ENCODE data around the gene PRKG1. TPM values are rescaled to one million over a fixed set of nuclear protein-coding genes. Genes with fewer than 3 reads are reported as not detected.
"Not testable (repeated sequence)": the region's sequence is repeated elsewhere in the genome, so short reads cannot be mapped to it uniquely, and the experiment has no call there.

Gene PRKG1
- total RNA-seq, 1 experiment from 2014 or later: 136 TPM

DNA sequence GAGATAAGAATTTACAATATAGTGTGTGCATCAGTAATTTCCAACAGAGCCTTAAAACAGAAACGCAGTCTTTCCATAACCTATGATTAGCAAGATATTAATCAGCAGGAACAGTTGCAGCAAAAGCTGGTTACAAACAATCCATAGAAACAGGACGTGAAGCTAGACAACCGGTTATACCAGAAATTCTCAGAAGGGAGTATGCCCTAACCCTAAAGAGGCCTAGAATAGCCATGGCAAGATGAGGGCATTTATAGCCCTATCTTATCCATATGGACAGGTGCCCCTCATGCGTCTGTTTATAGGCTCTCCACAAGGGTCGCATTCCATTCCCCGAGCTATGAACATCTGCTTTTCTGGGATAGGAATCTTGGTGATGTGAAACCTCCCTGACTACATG lies 506.9 kb downstream of the PRKG1 start:
- in situ Hi-C loops (cut with HindIII; ENCODE audit: low sequenced_read_pairs); DNase-seq (ENCODE audit: low spot score): not testable (repeated sequence)

DNA sequence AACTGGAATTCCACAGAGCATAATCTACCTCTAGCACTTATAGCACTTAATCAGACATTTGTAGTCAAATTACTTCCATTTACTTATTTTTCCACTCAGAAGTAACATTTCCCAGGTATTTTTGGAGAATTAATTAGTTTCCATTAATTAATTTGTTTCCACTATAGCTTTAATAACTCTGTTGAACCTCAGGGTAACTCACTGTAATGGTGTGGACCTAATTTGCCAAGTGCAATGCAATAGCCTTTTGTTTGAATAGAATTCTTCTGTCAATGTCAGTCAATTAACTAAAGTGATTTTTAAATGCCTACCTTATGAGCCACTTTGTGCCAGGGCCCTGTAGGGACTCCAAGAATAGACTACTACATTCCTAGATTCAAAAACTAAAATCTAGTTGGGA lies 509.7 kb downstream of the PRKG1 start:
- in situ Hi-C loops (cut with HindIII; ENCODE audit: low sequenced_read_pairs): no loop called here
- DNase-seq (ENCODE audit: low spot score): no peak

DNA sequence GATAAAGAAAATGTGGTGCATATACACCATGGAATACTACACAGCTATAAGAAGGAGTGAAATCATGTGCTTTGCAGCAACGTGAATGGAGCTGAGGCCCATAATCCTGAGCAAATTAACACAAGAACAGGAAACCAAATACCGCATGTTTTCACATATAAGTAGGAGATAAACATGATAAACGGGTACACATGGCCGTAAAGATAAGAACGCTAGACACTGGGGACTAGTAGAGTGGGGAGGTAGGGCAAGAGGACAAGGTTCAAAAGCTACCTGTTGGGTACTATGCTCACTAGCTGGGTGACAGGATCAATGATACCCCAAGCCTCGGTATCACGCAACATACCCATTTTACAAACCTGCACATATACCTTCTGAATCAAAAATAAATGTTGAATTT lies 511.5 kb downstream of the PRKG1 start:
- no peak for DNase-seq (ENCODE audit: low spot score)
- in situ Hi-C loops (cut with HindIII; ENCODE audit: low sequenced_read_pairs): no loop called here

DNA sequence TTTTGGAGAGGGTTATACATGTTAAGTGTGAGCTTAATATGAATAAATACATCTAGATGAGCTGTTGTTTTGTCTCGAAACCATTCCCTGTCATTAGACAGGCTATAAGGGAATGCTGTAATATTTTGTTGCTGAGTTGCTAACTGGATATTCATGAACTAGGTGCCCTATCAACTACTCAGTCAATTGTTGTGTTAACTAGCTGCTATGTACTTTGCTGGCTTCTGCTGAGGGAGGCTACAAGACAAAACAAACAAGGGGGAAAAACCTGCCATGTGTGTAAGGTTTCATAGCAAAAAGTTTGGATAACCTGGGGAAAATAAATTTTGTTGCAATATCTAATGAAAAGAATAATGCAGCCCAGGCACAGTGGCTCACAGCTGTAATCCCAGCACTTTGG lies 514.7 kb downstream of the PRKG1 start:
- no peak for DNase-seq (ENCODE audit: low spot score)
- in situ Hi-C loops (cut with HindIII; ENCODE audit: low sequenced_read_pairs): no loop called here

DNA sequence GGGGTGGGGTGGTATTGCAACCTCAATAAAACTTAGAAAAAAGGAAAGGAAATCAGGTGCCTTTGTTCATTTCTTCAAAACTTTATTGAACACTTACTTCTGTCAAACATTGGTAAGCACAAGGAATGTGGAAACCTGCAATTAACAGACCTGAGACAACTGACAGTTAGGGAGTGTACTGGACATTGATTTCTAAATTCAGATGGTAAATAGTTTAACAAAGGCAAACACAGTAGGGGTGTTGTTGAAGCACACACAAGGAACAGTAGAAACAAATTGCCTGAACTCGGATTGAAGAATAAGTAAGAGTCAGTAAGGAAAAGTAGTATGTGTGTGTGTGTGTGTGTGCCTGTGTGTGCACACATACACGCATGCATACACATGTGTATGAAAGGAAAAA lies 516.5 kb downstream of the PRKG1 start:
- in situ Hi-C loops (cut with HindIII; ENCODE audit: low sequenced_read_pairs): no loop called here
- no peak for DNase-seq (ENCODE audit: low spot score)

DNA sequence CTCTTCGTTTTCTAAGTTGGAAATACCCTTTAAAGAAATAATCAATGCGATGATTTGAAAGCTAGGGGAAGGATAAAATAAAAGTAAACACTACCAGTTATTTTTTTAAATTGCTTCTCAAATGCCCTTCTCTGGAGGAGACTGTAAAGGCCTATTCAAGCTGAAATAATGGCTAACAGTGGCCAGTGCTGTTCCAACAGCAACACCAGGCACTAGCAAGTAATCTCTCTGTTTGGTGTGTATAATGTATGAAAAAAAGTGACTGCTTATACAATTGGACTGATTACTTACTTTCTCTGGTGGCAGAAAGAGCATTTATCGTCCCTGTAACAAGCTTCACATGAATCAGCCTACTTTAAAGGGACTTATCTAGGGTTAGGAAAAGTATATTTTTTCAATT lies 522.4 kb downstream of the PRKG1 start:
- in situ Hi-C loops (cut with HindIII; ENCODE audit: low sequenced_read_pairs): no loop called here
- no peak for DNase-seq (ENCODE audit: low spot score)

DNA sequence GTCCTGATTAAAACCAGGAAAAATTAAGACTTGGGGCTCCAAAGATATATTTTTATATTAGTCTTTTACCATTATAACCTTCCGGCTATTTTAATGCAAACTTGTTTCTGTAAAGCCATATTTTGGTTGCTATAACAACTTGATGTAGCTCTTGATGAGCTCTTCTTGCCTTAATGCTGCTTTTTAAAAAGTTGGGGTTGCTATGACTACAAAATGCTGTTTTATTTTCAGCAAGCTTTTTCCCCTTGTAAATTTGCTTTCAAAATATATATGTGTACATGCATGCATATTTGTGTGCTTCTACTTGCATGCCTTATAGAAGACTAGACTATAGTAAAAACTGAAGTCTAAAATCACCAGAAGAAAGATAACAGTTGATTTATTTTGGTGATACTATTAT lies 525.4 kb downstream of the PRKG1 start:
- DNase-seq (ENCODE audit: low spot score): no peak

DNA sequence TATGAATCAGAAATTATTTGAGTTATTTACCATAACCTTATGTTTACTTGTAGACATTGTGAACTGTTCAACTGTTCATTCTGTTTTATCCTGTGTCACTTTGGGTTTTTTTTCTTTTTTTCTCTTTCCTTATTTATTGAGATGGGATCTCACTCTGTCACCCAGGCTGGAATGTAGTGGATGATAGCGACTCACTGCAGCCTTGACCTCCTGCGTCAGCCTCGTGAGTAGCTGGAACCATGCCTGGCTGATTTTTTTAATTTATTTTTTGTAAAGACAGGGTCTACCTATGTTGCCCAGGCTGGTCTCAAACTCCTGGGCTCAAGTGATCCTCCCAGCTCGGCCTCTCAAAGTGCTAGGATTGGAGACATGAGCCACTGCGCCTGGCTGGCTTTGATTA lies 528.0 kb downstream of the PRKG1 start:
- DNase-seq (ENCODE audit: low spot score): no peak
- in situ Hi-C loops (cut with HindIII; ENCODE audit: low sequenced_read_pairs): no loop called here

More for the DNA sequence above, 525.4 kb downstream of the PRKG1 start:
- in situ Hi-C loops (cut with HindIII; ENCODE audit: low sequenced_read_pairs): no loop called here

DNA sequence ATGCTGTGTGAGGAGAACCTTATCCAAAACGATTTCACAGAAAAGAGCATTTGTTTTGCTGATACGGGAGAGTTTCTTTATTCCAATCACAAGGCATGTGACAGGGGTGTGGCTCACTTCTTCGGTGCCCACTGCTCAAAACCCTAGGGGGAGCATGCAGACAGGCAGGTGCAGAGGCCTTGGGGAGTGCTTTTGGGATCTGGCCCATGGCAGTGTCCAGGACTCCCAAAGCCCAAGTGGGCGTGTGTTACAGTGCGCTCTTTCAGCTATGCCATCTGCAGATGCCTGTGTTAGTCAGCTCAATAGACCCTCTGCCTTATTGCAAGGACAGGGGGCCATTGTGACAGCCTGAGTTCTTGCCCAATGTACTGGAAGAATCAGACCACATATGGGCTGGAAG lies 530.3 kb downstream of the PRKG1 start:
- in situ Hi-C loops (cut with HindIII; ENCODE audit: low sequenced_read_pairs): no loop called here
- DNase-seq (ENCODE audit: low spot score): no peak

DNA sequence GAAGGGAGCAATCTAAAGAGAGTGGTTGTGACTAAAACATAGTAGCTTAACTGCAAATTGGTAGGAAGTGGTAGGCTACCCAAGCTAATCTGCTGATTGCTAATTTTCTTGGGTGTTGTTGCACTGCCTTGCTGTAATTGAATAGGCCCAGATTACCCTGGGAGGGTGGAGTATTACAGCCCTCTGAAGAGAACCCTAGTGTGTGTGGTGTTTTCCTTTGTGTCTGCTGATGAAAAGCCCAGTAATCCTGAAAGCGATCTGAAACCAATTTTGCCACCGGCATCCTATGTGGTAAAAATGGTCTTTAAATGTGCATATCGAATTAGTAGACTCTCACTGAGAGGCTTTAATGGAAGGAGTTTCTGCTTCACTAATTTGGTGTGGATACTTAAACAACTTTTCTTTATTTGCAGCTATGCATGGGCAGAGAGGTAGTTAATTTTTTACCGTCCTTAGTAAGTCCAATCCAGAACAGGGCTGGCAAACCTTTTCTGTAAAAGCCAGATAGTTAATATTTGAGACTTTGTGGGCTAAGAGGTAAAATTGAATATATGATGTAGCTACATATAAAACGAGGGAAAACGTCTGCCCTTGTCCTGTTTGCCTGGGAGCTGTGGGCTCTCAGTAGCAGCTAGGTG lies 532.7 kb downstream of the PRKG1 start:
- in situ Hi-C loops (cut with HindIII; ENCODE audit: low sequenced_read_pairs): no loop called here
- no peak for DNase-seq (ENCODE audit: low spot score)

DNA sequence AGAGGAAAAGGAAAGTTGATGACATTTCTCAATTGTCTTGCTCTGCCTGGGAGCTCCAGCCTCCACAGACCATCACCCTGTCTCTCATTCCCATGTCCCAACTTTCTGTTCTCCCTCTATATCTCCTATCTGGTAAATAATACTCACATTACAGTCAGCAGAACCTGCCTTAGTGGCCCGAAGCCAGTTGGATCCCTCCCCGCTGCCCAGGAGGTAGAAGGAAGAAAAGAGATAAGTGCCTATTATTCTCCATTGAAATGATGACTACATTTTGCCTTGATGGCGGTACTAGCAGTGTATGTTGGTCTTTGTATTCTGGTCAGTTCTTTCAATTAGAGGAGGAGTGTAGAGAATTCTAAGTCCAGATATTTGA lies 533.2 kb downstream of the PRKG1 start:
- in situ Hi-C loops (cut with HindIII; ENCODE audit: low sequenced_read_pairs): no loop called here
- no peak for DNase-seq (ENCODE audit: low spot score)

DNA sequence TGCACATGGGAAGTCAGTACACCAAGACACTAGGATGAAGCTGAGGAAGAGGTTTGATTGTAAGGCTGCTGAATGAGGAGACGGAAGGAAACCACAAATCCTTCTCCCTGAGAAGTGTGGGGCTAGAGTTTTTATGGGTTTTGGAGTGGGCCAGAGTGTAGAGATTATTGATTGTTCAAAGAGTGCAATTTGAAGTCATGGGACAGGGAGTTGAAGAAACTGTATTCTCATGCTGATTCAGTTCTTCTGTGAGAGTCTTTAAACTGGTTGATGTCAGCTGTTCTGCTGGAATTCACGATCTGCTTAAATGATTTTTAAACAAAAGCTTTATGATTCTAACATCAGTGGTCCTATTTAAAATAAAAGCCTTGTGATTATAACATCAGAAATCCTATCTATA lies 533.9 kb downstream of the PRKG1 start:
- in situ Hi-C loops (cut with HindIII; ENCODE audit: low sequenced_read_pairs): no loop called here

DNA sequence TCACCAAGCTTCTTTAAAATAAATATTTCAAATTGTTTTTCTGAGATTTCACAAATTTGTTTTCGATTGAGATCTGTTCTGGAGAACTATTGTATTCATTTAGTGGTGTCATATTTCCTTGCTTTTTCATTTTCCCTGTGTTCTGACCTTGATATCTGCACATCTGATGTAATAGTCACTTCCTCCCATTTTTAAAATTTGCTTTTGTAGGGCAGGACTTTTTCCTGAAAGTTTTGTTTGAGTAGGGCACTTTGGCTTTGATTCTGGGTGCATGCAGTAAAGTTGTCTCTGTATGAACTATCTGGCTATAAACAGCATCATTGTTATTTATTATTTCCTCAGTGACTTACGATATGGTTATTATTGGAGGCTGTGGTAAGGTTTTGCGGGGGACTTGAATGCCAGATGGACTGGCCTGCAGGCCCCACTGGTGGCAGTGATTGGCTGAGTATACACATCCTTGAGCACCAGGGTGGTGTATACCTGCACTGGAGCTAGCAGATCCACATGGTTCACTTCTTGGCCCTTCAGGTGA lies 541.5 kb downstream of the PRKG1 start:
- in situ Hi-C loops (cut with HindIII; ENCODE audit: low sequenced_read_pairs): no loop called here
- no peak for DNase-seq (ENCODE audit: low spot score)

More for the DNA sequence above, 533.9 kb downstream of the PRKG1 start:
- no peak for DNase-seq (ENCODE audit: low spot score)

DNA sequence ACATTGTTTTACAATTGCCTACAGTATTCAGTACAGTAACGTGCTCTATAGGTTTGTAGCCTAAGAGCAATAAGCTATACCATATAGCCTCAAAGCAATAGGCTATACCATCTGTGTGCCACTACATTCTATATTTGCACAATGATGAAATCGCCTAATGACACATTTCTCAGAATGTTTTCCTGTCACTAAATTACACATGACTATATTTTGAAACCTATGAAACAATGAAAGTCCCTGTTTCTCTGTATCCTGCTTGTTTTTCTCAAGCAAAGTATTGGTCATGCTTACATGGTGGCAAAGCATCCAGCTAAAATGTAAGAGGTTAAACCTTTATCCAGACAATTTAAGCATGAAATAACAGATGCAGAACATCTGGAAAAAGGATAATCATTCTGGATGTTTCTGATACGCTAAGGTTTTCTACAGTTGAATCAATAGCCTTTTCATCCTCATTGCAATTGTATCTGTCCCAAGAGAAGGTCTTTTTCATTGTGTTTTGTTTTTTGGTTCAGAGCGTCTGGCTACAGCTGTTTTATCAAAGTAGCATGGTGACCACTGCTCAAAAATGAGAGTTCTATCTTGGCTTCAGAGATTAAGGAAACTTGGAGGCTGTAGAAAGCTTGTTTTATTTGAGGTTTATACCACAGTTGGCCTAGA lies 543.4 kb downstream of the PRKG1 start:
- in situ Hi-C loops (cut with HindIII; ENCODE audit: low sequenced_read_pairs): no loop called here
- no peak for DNase-seq (ENCODE audit: low spot score)

DNA sequence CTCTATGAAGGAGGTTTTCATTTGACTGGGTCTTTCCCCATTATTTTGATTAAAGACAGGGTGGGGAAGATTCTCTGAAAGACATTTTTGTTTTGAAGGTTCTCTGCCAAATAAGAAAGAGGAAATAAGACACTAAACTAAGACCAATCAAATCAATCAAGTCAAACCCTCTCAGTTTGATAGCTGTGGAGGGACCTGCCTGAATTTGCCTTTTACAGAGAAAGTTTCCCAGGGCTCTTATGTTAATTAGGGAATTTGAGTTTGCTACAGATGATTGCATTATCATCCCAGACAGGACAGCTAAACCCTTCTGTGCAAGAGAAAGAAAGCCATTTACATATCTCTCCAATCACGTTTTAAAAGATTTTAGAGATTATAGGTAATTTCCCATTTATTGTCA lies 545.1 kb downstream of the PRKG1 start:
- in situ Hi-C loops (cut with HindIII; ENCODE audit: low sequenced_read_pairs): no loop called here

DNA sequence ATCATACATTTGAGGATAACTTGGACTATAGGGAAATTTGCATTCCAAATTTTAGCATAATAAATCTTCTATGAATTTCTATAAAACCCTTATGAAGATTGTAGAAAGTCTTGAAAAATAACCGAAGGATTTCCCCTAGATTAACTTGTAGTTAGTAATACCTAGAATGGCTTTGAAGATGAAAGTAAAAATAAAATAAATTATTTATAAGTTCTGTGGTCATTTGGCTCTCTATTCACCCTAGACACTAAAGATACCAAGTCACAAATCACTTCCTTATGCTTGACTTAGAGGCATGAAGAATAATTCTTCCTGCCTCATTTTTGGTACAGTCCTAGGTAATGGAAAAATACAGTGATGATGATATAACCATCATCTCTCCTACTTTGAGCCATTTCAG lies 545.8 kb downstream of the PRKG1 start:
- in situ Hi-C loops (cut with HindIII; ENCODE audit: low sequenced_read_pairs): no loop called here
- DNase-seq (ENCODE audit: low spot score): no peak

More for the DNA sequence above, 545.1 kb downstream of the PRKG1 start:
- DNase-seq (ENCODE audit: low spot score): no peak

DNA sequence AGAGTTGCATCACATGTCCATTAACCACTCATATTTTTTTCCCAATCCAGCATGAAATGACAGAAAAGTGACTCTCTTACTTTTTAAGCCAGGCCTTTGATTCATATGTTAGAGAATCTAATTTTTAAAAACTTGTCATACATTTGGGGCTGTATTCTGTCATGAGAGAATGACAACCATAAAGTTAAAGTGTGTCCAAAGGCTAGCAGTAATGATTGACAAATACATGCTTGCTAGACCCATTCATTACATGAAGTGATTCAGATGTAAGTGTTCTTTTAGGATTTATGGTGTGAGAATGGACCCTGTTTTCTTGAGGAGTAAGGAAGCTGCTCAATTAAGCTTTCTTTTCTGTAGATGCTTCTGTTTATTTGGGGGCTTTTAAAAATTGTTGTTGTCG lies 549.7 kb downstream of the PRKG1 start:
- in situ Hi-C loops (cut with HindIII; ENCODE audit: low sequenced_read_pairs): no loop called here

DNA sequence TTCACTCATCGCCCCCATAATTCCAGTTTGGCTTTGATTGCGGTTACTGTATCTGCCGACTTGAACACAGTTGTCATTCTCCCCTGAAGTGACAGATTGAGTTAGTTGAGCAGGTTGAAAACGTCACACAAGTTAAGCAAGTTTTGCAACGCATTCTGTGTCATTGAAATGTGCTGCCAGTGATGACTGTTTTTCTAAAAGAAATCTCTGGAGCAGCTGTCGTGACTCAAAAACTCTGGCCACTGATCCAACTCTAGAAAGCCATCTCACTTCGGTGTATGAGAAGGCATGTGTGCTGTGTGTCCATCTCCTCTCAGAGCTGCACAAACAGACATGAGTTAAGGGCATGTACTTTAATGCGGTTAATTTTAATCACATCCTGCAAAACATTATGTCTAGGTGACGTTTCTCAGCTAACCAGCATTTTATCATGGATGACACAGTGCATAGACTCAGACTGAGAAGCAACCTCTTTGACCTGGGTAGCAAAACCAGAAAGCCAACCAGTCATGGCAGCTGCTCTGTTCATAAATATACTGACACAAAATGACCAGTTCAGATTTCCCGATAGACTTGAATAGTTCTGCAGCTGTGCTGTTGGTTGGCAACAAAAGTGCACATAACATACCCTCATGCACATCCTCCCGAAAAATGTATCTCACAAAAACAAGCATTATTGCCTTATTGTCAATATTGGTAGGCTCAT lies 555.8 kb downstream of the PRKG1 start:
- no peak for DNase-seq (ENCODE audit: low spot score)
- in situ Hi-C loops (cut with HindIII; ENCODE audit: low sequenced_read_pairs): no loop called here

More for the DNA sequence above, 549.7 kb downstream of the PRKG1 start:
- no peak for DNase-seq (ENCODE audit: low spot score)

DNA sequence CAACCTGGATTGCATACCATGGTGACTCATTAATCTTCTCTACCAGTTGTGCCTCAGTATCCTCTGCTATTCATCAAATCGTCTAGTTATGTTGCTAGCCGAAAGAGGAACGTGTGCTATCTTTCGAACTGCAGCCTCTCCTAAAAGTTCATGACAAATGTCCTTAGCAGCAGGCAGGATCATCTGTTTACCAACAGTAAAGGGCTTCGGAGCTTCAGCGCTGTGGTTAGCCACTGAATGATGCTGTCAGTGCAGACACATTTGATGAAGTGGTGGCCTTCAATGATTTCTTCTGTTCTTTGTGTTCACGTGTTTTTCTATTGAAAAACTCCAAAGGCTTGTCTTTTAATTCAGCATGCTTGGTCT lies 556.3 kb downstream of the PRKG1 start:
- in situ Hi-C loops (cut with HindIII; ENCODE audit: low sequenced_read_pairs): no loop called here
- DNase-seq (ENCODE audit: low spot score): no peak

DNA sequence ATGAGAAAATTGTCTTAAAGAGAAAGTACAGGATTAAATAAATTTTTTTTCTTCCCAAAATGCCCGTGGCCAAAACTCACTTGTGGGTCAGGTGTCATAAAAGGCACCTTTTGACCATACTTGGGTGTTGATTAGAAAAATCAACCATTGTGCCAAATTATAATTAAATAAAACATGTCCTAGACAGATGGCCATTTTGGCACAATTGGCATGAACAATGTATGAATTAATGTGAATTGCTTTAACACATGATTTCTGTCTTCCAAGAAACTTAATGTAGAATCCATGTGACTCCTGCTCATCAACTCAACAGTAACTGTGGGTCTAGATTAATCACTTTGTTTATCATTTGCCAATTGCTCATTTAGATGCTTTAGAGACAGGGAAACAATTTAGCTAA lies 561.1 kb downstream of the PRKG1 start:
- in situ Hi-C loops (cut with HindIII; ENCODE audit: low sequenced_read_pairs): no loop called here

More for the DNA sequence above, 561.1 kb downstream of the PRKG1 start:
- no peak for DNase-seq (ENCODE audit: low spot score)

All from G401 (cell line).